Fibroblast of villous mesenchyme (primary cell): ENCODE measurements around the gene IL12RB1. TPM values are rescaled to one million over a fixed set of nuclear protein-coding genes. Genes with fewer than 3 reads are reported as not detected.

Experiments used
- DNase-seq: peaks from one replicate; pipeline ENCODE4 v3.0.0-alpha.2; 2010; ENCODE audit warnings: low read depth
- H3K4me3 ChIP-seq: 2 replicates; pipeline ENCODE4 v1.5.1; 2011; ENCODE audit warnings: low read depth, mild to moderate bottlenecking, low read length
- CTCF ChIP-seq: IDR thresholded peaks from 2 replicates; pipeline ENCODE4 v1.5.1; 2012; ENCODE audit warnings: low read depth, mild to moderate bottlenecking, low read length; ENCODE audit not compliant: insufficient read depth
- total RNA-seq: library from RNA; depleted of rRNA; stranded (reverse); fragments of >200 nt; gene quantifications from 2 replicates; pipeline ENCODE4 v1.2.3, GENCODE V29; 2012

The IL12RB1 gene
- total RNA-seq, 1 donor: 1.3 TPM

- H3K4me3 ChIP-seq: no peak overlapping the region
- no peak for TF ChIP-seq CTCF
- no peak for DNase-seq
These were observed 39.4 kb upstream of the IL12RB1 start for GRCh38 chr19:18126097-18126496.

GRCh38 chr19:18123819-18124218, 37.1 kb upstream of the IL12RB1 start:
- no peak overlapping the region for H3K4me3 ChIP-seq
- no peak for DNase-seq
- TF ChIP-seq CTCF: no peak

- DNase-seq: no peak
- TF ChIP-seq CTCF: no peak
These were observed 36.4 kb upstream of the IL12RB1 start for GRCh38 chr19:18122860-18123795.

GRCh38 chr19:18122424-18122823, 35.7 kb upstream of the IL12RB1 start:
- TF ChIP-seq CTCF: no peak
- no peak overlapping the region for H3K4me3 ChIP-seq
- no peak for DNase-seq

More at GRCh38 chr19:18122860-18123795, 36.4 kb upstream of the IL12RB1 start:
- H3K4me3 ChIP-seq: no peak overlapping the region

GRCh38 chr19:18121166-18121565, 34.4 kb upstream of the IL12RB1 start:
- H3K4me3 ChIP-seq: no peak overlapping the region
- no peak for DNase-seq
- TF ChIP-seq CTCF: no peak

- DNase-seq: no peak
- TF ChIP-seq CTCF: no peak
- H3K4me3 ChIP-seq: no peak overlapping the region
These were observed 33.4 kb upstream of the IL12RB1 start for GRCh38 chr19:18120127-18120526.
